ENCODE results near the gene CRB3.

DNA sequence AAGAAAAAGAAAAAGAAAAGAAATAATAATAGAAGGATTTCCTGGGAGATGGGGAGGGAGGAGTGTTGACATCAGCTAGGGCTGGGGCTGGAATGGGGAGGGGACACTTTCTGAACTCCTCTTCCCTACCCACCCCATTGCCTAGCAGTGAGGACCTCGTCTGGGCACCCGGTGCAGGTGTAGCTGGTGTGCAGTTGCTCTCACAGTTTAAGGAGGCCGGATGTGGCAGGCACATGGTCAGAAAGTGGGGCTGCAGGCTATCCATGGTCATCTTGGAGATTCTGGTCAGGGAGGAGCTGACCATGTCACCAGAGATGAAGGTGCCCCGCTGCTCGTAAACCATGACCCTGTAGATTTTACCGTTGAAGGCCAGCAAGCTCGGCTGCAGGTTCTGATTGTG is 46.5 kb downstream of the CRB3 start:
- TF ChIP-seq, protein P1, sequence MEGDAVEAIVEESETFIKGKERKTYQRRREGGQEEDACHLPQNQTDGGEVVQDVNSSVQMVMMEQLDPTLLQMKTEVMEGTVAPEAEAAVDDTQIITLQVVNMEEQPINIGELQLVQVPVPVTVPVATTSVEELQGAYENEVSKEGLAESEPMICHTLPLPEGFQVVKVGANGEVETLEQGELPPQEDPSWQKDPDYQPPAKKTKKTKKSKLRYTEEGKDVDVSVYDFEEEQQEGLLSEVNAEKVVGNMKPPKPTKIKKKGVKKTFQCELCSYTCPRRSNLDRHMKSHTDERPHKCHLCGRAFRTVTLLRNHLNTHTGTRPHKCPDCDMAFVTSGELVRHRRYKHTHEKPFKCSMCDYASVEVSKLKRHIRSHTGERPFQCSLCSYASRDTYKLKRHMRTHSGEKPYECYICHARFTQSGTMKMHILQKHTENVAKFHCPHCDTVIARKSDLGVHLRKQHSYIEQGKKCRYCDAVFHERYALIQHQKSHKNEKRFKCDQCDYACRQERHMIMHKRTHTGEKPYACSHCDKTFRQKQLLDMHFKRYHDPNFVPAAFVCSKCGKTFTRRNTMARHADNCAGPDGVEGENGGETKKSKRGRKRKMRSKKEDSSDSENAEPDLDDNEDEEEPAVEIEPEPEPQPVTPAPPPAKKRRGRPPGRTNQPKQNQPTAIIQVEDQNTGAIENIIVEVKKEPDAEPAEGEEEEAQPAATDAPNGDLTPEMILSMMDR (IDR thresholded peaks at IDR 0.05) = no peak
- no peak for TF ChIP-seq POLR2A (IDR thresholded peaks at IDR 0.05)

Data from uterus (tissue), 2 donors.